Right lobe of liver (tissue), 4 donors: ENCODE data around the gene IGF1R.

ENCODE experiments used
- CTCF ChIP-seq, 4 donors: fragments of 200-600 bp in 3 of 4; fragments of 450-650 bp in 1 of 4; IDR thresholded peaks; one replicate each; pipeline versions ENCODE4 v1.5.1 to v1.8.0; 2016 to 2022; ENCODE audit warnings: antibody characterized with exemption in 4 of 4, mild to moderate bottlenecking in 2 of 4
- POLR2A ChIP-seq: fragments of 450-650 bp; IDR thresholded peaks from one replicate; pipeline ENCODE4 v1.6.1; 2017; ENCODE audit warnings: antibody characterized with exemption, mild to moderate bottlenecking
- donor health status: DM: no; HTN: no; CAD: no.
- donor health status: DM: no; HTN: no; CAD: no.
- donor health status: DM: no; HTN: yes; CAD: no.

GRCh38 chr15:98628216-98628615 is 20.1 kb upstream of the IGF1R start:
- no peak for TF ChIP-seq POLR2A
- no peak for TF ChIP-seq CTCF (IDR thresholded peaks at IDR 0.05)
